SU-DHL-6 (cell line): ENCODE results near the gene GJB6.

ENCODE experiments used
- CTCF ChIP-seq: fragments of 200-600 bp; sonication (generic); IDR thresholded peaks from one replicate; pipeline ENCODE4 v1.5.1; 2017; ENCODE audit warnings: antibody characterized with exemption, mild to moderate bottlenecking, low read length, moderate library complexity; ENCODE audit not compliant: insufficient read depth, poor library complexity, severe bottlenecking
- EZH2phosphoT487 ChIP-seq: fragments of 200-600 bp; sonication (generic), shearing (Covaris generic); conservative IDR thresholded peaks from 2 replicates; pipeline ENCODE4 v1.6.1; 2018; ENCODE audit warnings: mild to moderate bottlenecking, antibody characterized with exemption, low read length, moderate library complexity, mixed read lengths

- TF ChIP-seq CTCF = no peak
- no peak for TF ChIP-seq EZH2phosphoT487
Observed at GRCh38 chr13:20198781-20199180, 33.3 kb downstream of the GJB6 start.
